Nucleus accumbens (tissue), 56 donors: ENCODE measurements around the gene GNAL.

ENCODE experiments used
- DNase-seq, 56 donors: peaks; one replicate each; lab custom pipeline; 2025; lab: John Stamatoyannopoulos, UW

The GNAL gene

GRCh38 chr18:11932393-11932792 is 243.3 kb downstream of the GNAL start:
- no peak for DNase-seq
